Endodermal cell (in vitro differentiated cells): ENCODE results near the gene BHLHA9. TPM values are rescaled to one million over a fixed set of nuclear protein-coding genes. Genes with fewer than 3 reads are reported as not detected.
A peak's percentile ranks its signal among the peaks of the same experiment; 100 is the strongest.

Experiments
- DNase-seq: peaks from one replicate; pipeline ENCODE4 v3.0.0-alpha.2; 2017
- H3K27ac ChIP-seq: 2 replicates; pipeline ENCODE4 v1.5.1; 2013; ENCODE audit warnings: mild to moderate bottlenecking, low read depth, low read length, moderate library complexity
- H3K27me3 ChIP-seq: 2 replicates; pipeline ENCODE4 v1.6.1; 2013; ENCODE audit warnings: mild to moderate bottlenecking, low read length, moderate library complexity; ENCODE audit not compliant: insufficient read depth, control insufficient read depth, poor library complexity, severe bottlenecking
- H3K36me3 ChIP-seq: 2 replicates; pipeline ENCODE4 v1.7.0; 2013; ENCODE audit warnings: mild to moderate bottlenecking, low read length, moderate library complexity; ENCODE audit not compliant: control insufficient read depth, insufficient read depth
- H3K4me1 ChIP-seq: one replicate; pipeline ENCODE4 v1.7.0; 2013; ENCODE audit warnings: low read length; ENCODE audit not compliant: control insufficient read depth, insufficient read depth
- H3K4me3 ChIP-seq: 2 replicates; pipeline ENCODE4 v1.5.1; 2013; ENCODE audit warnings: mild to moderate bottlenecking, low read length, moderate library complexity
- H3K9ac ChIP-seq: 2 replicates; pipeline ENCODE4 v1.6.1; 2013; ENCODE audit warnings: mild to moderate bottlenecking, low read length, moderate library complexity; ENCODE audit not compliant: poor library complexity, severe bottlenecking; ENCODE audit errors: extremely low read depth
- H3K9me3 ChIP-seq: 2 replicates; pipeline ENCODE4 v1.6.1; 2013; ENCODE audit warnings: mild to moderate bottlenecking, low read length, moderate library complexity; ENCODE audit not compliant: control insufficient read depth
- H3K27ac Mint-ChIP-seq: 2 replicates; pipeline ENCODE4 v1.8.0; 2020; ENCODE audit warnings: mixed read lengths
- H3K27me3 Mint-ChIP-seq: 2 replicates; pipeline ENCODE4 v1.8.0; 2021; ENCODE audit warnings: mild to moderate bottlenecking, mixed read lengths; ENCODE audit not compliant: insufficient read depth
- H3K36me3 Mint-ChIP-seq: 2 replicates; pipeline ENCODE4 v1.8.0; 2020; ENCODE audit warnings: low read depth, mixed read lengths
- H3K4me1 Mint-ChIP-seq: 2 replicates; pipeline ENCODE4 v1.8.0; 2020; ENCODE audit warnings: mixed read lengths
- H3K4me3 Mint-ChIP-seq: 2 replicates; pipeline ENCODE4 v1.8.0; 2020; ENCODE audit warnings: mild to moderate bottlenecking, moderate library complexity, mixed read lengths
- H3K9me3 Mint-ChIP-seq: 2 replicates; pipeline ENCODE4 v1.8.0; 2020; ENCODE audit warnings: mild to moderate bottlenecking, mixed read lengths
- CTCF ChIP-seq: fragments of 200-600 bp; sonication (generic); conservative IDR thresholded peaks from 2 replicates; pipeline ENCODE4 v1.5.0; 2021; ENCODE audit warnings: antibody characterized with exemption, mild to moderate bottlenecking
- WGBS, 2 experiments: methylation state at CpG; one replicate each; pipeline versions ENCODE4 v1.1.5 to v1.1.7; 2013; ENCODE audit warnings: missing lambda C conversion rate in 2 of 2, mixed read lengths in 1 of 2; ENCODE audit not compliant: insufficient coverage in 1 of 2, insufficient read length in 1 of 2; 5-methylcytosine and 5-hydroxymethylcytosine counted together
- total RNA-seq, 2 donors: library from RNA; stranded (reverse); fragmentation: NEBNext Ultra II Directional in 1 of 2; extraction: Animal tissue kit (Norgen Biotek cat#: 25700) in 1 of 2; gene quantifications; 2 replicates in 1 of 2; 3 replicates in 1 of 2; pipeline ENCODE4 v1.2.1, GENCODE V29; 2021

The BHLHA9 gene
- total RNA-seq, 2 donors from 2014 or later: 0.62 TPM; not detected in 1

DNA sequence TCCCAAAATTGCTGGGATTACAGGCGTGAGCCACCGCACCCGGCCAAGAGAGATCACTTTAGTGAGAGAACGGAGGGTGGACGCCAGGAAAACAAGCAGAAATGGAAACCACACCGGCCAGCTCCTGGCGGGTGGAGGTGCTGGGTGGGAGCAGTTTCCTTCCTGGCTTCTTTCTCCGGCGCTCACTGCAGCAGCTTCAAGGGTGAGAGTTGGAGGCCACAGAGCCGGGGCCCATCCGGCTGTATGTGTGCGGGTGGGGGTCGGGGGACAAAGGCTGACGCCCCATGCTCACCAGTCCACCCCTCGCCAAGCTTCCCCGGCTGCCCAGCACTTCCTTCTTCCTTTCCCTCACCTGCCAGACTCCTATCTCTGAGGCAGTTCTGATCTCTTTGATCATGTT lies 13.5 kb upstream of the BHLHA9 start:
- peaks cover 50% of the 10 kb centered on the region for H3K27me3 Mint-ChIP-seq
- H3K9me3 ChIP-seq: no peaks in the 10 kb centered on the region
- H3K9ac ChIP-seq: no peak overlapping the region
- H3K4me3 ChIP-seq: no peak overlapping the region
- no peak for TF ChIP-seq CTCF
- no peak for DNase-seq
- H3K9me3 Mint-ChIP-seq: peaks cover 2% of the 10 kb centered on the region
- H3K27me3 ChIP-seq: peaks cover 19% of the 10 kb centered on the region
- 90 to 91% methylated on average over 7 to 16 of the region's 16 CpGs for WGBS, 2 experiments
- no peaks in the 10 kb centered on the region for H3K36me3 Mint-ChIP-seq
- no peak overlapping the region for H3K27ac Mint-ChIP-seq
- no peaks in the 10 kb centered on the region for H3K36me3 ChIP-seq
- H3K4me1 ChIP-seq: no peaks in the 10 kb centered on the region
- no peak overlapping the region for H3K27ac ChIP-seq
- H3K4me3 Mint-ChIP-seq: no peak overlapping the region
- H3K4me1 Mint-ChIP-seq: peaks cover 7% of the 10 kb centered on the region

DNA sequence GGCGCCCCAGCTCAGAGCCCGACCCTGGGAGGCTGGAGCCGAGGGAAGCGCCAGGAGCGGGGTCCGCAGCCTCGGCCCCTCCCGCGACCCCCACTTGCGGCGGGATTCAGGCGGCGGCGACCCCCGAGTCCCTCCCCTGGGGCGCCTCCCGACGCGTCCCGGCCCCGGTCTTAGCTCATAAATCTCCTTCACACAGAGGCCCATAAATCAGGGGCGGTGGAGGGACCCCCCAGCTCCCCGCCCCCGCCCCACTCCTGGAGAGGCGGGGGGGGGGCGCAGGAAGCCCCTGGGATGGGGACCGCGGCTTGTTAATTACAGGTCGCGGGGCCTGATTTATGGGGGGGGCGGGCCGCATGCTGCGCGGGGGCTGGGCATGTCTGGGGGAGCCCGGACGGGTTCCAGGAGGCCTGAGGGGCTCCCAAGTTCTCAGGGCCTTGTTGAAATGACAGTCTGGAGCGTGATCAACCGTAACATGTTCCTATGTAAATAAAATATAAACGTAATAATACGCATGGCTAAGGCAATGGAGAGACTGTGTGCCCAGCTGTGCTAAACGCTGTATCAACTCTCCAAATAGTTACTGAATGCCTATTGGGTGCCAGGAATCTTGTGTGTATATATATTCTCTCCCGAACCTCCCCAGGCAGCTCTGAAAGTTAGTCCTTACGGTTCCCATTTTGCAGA lies 10.0 kb upstream of the BHLHA9 start:
- peak overlapping the region; percentile 77 for H3K4me3 ChIP-seq
- no peaks in the 10 kb centered on the region for H3K36me3 ChIP-seq
- no peaks in the 10 kb centered on the region for H3K4me1 ChIP-seq
- no peaks in the 10 kb centered on the region for H3K9me3 ChIP-seq
- 28 to 45% methylated on average over 15 to 43 of the region's 43 CpGs for WGBS, 2 experiments
- H3K27ac ChIP-seq: no peak overlapping the region
- peak overlapping the region; percentile 54 for H3K4me3 Mint-ChIP-seq
- H3K27me3 ChIP-seq: peaks cover 19% of the 10 kb centered on the region
- H3K9me3 Mint-ChIP-seq: peaks cover 2% of the 10 kb centered on the region
- H3K36me3 Mint-ChIP-seq: no peaks in the 10 kb centered on the region
- H3K9ac ChIP-seq: no peak overlapping the region
- H3K27ac Mint-ChIP-seq: no peak overlapping the region
- no peak for DNase-seq
- TF ChIP-seq CTCF: no peak
- H3K4me1 Mint-ChIP-seq: peaks cover 5% of the 10 kb centered on the region
- H3K27me3 Mint-ChIP-seq: peaks cover 48% of the 10 kb centered on the region

- 83 to 96% methylated on average over 4 to 6 of the region's 6 CpGs for WGBS, 2 experiments
- Histone ChIP-seq H3K36me3 (no peaks in the 10 kb centered on the region), H3K27ac (no peak overlapping the region), H3K4me3 (no peak overlapping the region), H3K9ac (no peak overlapping the region), H3K9me3 (no peaks in the 10 kb centered on the region), H3K27me3 (peaks cover 19% of the 10 kb centered on the region), H3K4me1 (no peaks in the 10 kb centered on the region)
- no peak overlapping the region for H3K27ac Mint-ChIP-seq
- DNase-seq: no peak
- no peaks in the 10 kb centered on the region for H3K36me3 Mint-ChIP-seq
- H3K4me1 Mint-ChIP-seq: peaks cover 5% of the 10 kb centered on the region
- no peak for TF ChIP-seq CTCF
- peaks cover 44% of the 10 kb centered on the region for H3K27me3 Mint-ChIP-seq
- peaks cover 2% of the 10 kb centered on the region for H3K9me3 Mint-ChIP-seq
- H3K4me3 Mint-ChIP-seq: no peak overlapping the region
These were observed 9.5 kb upstream of the BHLHA9 start for GRCh38 chr17:1260770-1261161.
